Spinal cord (tissue), 10 donors: ENCODE measurements around the gene SDR42E1. TPM values are rescaled to one million over a fixed set of nuclear protein-coding genes. Genes with fewer than 3 reads are reported as not detected.

Experiments
- DNase-seq, 6 donors: peaks; one replicate each; pipeline versions ENCODE4 v3.0.0 to v3.0.0-alpha.2; 2013 to 2015; ENCODE audit warnings: low spot score in 6 of 6, low read depth in 4 of 6
- H3K27ac ChIP-seq: one replicate; pipeline ENCODE4 v1.5.1; 2013; ENCODE audit warnings: low read depth, low read length, control low read depth
- H3K27me3 ChIP-seq: one replicate; pipeline ENCODE4 v1.6.1; 2013; ENCODE audit warnings: low read length; ENCODE audit not compliant: control insufficient read depth, insufficient read depth
- H3K36me3 ChIP-seq: one replicate; pipeline ENCODE4 v1.6.1; 2013; ENCODE audit warnings: low read length; ENCODE audit not compliant: control insufficient read depth, insufficient read depth
- H3K4me1 ChIP-seq: one replicate; pipeline ENCODE4 v1.6.1; 2013; ENCODE audit warnings: low read length; ENCODE audit not compliant: control insufficient read depth, insufficient read depth
- H3K4me3 ChIP-seq: one replicate; pipeline ENCODE4 v1.5.1; 2013; ENCODE audit warnings: low read depth, low read length, control low read depth
- H3K9me3 ChIP-seq: one replicate; pipeline ENCODE4 v1.6.1; 2013; ENCODE audit warnings: low read length; ENCODE audit not compliant: control insufficient read depth, insufficient read depth
- WGBS: methylation state at CpG from one replicate; pipeline ENCODE4 v1.1.5; 2013; ENCODE audit warnings: missing lambda C conversion rate; ENCODE audit not compliant: insufficient coverage; 5-methylcytosine and 5-hydroxymethylcytosine counted together
- polyA plus RNA-seq, 2 donors: library from polyadenylated mRNA; unstranded; fragments of 120-200 nt; gene quantifications; one replicate each; pipeline ENCODE4 v1.2.1, GENCODE V29; 2013; ENCODE audit not compliant: insufficient read length in 2 of 2
- total RNA-seq, 2 donors: library from RNA; depleted of rRNA in 1 of 2; stranded (reverse); fragments of 120-200 nt in 1 of 2; fragments of >200 nt in 1 of 2; gene quantifications; one replicate each; pipeline versions ENCODE4 v1.2.3 to v1.2.4, GENCODE V29; 2013 to 2014
- donor health status: healthy.

SDR42E1 gene
- total and polyA plus RNA-seq, 4 donors = 0.48 to 1.4 (median 1.00) TPM

GRCh38 chr16:81964808-81965207, 46.5 kb downstream of the SDR42E1 start:
- H3K4me1 ChIP-seq = no peaks in the 10 kb centered on the region
- no peaks in the 10 kb centered on the region for H3K36me3 ChIP-seq
- H3K27me3 ChIP-seq = no peaks in the 10 kb centered on the region
- H3K27ac ChIP-seq = no peak overlapping the region
- no peak for DNase-seq
- 97% methylated on average over 2 of the region's 6 CpGs for WGBS
- no peak overlapping the region for H3K4me3 ChIP-seq
- no peaks in the 10 kb centered on the region for H3K9me3 ChIP-seq

GRCh38 chr16:81956213-81956948, 54.9 kb downstream of the SDR42E1 start:
- Histone ChIP-seq H3K27me3 (no peaks in the 10 kb centered on the region), H3K27ac (no peak overlapping the region), H3K9me3 (peaks cover 2% of the 10 kb centered on the region), H3K36me3 (no peaks in the 10 kb centered on the region), H3K4me1 (no peaks in the 10 kb centered on the region), H3K4me3 (no peak overlapping the region)
- WGBS = 95% methylated on average over 5 of the region's 9 CpGs
- DNase-seq = no peak

DNA sequence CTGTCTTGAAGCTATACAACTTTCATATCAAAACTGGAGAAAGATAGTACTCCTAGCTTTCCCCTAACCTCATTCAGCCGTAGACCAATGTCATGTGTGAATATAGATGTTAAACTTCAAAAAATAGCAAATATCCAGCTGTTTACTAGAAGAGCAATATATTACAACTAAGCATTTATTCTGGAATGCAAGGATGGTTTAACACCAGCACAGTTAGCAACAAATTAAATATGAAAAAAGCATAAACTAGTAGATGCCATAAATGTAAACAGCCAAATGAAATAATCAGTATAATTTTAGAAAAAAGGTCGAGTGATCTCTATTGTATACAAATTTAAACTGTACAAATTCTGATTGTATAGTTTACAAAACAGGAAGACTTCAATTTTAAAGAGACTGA, 59.7 kb downstream of the SDR42E1 start:
- Histone ChIP-seq H3K4me1 (no peaks in the 10 kb centered on the region), H3K36me3 (no peaks in the 10 kb centered on the region), H3K27me3 (no peaks in the 10 kb centered on the region), H3K27ac (no peak overlapping the region), H3K4me3 (no peak overlapping the region), H3K9me3 (peaks cover 7% of the 10 kb centered on the region)
- no CpG with 5 or more reads among the region's 2 CpGs for WGBS
- DNase-seq = no peak

- H3K4me3 ChIP-seq = no peak overlapping the region
- H3K9me3 ChIP-seq = peaks cover 3% of the 10 kb centered on the region
- H3K36me3 ChIP-seq = no peaks in the 10 kb centered on the region
- H3K4me1 ChIP-seq = peaks cover 1% of the 10 kb centered on the region
- H3K27ac ChIP-seq = no peak overlapping the region
- WGBS = no CpG with 5 or more reads among the region's 5 CpGs
- H3K27me3 ChIP-seq = no peaks in the 10 kb centered on the region
- DNase-seq = no peak
These were observed 65.1 kb downstream of the SDR42E1 start for GRCh38 chr16:81946206-81946605.

DNA sequence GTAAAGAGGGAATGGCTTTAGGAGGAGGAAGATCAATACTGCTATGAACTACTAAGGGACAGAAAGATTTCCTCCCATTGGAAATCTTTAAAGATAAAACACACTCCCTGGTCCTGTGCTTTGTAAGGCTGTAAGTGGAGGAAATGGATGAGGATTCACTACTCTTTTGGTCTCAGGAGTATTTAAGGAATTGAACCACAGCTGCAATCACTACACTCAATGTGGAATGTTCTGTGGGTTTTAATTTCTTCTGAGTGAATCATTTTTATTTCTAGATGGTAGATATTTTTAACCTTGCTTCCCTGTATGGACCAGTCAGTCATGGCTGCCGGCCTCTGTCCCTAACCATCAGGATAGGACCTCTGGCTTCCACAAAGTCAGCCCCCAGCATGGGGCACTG, 65.6 kb downstream of the SDR42E1 start:
- H3K4me3 ChIP-seq = no peak overlapping the region
- H3K27ac ChIP-seq = no peak overlapping the region
- H3K36me3 ChIP-seq = no peaks in the 10 kb centered on the region
- H3K4me1 ChIP-seq = peaks cover 4% of the 10 kb centered on the region
- 88% methylated on average over 1 of the region's 1 CpG for WGBS
- no peaks in the 10 kb centered on the region for H3K27me3 ChIP-seq
- no peaks in the 10 kb centered on the region for H3K9me3 ChIP-seq
- no peak for DNase-seq

DNA sequence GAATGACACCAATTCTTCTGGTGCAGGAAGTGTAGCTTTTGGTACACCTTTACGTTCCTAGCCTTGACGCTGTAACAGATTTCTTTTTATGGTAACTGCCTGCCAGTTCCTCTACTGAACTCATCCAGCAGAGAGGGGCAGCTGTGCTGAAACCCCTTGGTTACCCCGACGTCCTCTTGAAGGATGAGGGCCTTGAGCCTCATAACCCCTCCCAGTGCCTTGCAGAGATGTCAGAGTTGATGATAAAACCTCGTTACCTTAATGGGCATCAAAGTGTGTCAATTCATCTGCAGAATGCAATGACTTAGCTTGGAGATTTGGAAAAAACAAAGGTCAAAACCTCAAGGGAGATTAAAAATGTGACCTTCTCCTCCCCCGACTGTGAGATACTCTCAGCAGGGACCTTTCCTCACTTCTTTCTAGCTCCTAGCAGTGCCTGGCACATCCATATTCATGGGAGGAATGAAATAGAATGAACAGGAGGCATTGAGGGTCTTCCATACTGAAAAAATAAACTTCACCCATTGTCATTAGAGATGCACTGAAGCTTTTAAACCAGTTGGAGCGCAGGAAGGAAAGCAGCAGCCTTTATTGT, 69.2 kb downstream of the SDR42E1 start:
- peaks cover 2% of the 10 kb centered on the region for H3K27me3 ChIP-seq
- no peaks in the 10 kb centered on the region for H3K36me3 ChIP-seq
- no peak for DNase-seq
- H3K4me1 ChIP-seq = peaks cover 14% of the 10 kb centered on the region
- H3K4me3 ChIP-seq = no peak overlapping the region
- 88% methylated on average over 2 of the region's 7 CpGs for WGBS
- no peak overlapping the region for H3K27ac ChIP-seq
- H3K9me3 ChIP-seq = no peaks in the 10 kb centered on the region

DNA sequence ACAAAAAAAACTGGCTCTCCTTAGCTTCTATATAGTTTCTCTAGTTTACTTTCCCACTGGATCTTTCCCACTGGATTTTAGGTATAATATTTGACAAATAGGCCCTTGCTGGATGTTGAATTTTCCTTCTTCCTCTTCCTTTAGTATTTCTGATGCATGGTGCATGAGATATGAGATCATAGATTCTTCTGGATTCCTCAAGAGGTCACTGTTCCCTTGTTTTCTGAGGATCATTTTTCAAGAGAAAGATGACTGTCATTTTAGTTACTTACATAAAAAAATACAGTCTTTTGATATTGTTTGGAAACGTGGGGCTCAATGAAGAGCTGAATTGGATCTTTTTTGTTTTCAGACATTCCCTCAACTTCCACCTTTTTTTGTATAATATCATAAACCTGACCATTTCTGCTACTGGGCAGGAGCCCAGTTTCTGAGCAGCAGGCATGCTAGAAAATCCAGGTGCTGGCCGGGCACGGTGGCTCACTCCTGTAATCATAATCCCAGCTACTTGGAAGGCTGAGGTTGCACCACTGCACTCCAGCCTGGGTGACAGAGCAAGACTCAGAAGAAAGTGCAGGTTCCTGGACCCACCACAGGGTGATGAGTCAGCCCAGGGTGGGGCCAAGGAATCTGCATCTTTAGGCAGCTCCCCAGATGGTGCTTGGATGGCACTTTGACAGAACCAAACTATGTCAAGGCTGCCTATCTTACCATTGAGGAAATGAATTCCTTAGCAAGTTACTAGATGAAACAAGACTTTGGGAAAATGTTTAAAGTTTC, 70.3 kb downstream of the SDR42E1 start:
- 54% methylated on average over 2 of the region's 3 CpGs for WGBS

GRCh38 chr16:81939164-81940056, 71.9 kb downstream of the SDR42E1 start:
- no peaks in the 10 kb centered on the region for H3K36me3 ChIP-seq
- peak in 2 of 6 donors; percentile 18 to 31 for DNase-seq
- H3K4me3 ChIP-seq = no peak overlapping the region
- WGBS = 58% methylated on average over 3 of the region's 7 CpGs
- peaks cover 14% of the 10 kb centered on the region for H3K4me1 ChIP-seq
- H3K27me3 ChIP-seq = peaks cover 4% of the 10 kb centered on the region
- no peak overlapping the region for H3K27ac ChIP-seq
- no peaks in the 10 kb centered on the region for H3K9me3 ChIP-seq

More for the DNA sequence above, 70.3 kb downstream of the SDR42E1 start:
- Histone ChIP-seq H3K27ac (no peak overlapping the region), H3K4me3 (no peak overlapping the region), H3K27me3 (peaks cover 4% of the 10 kb centered on the region), H3K4me1 (peaks cover 14% of the 10 kb centered on the region), H3K36me3 (no peaks in the 10 kb centered on the region), H3K9me3 (no peaks in the 10 kb centered on the region)
- peak in 3 of 6 donors; percentile 39 to 89 (median 72) for DNase-seq
